H1 (cell line): ENCODE measurements around the gene DYRK1B. TPM values are rescaled to one million over a fixed set of nuclear protein-coding genes. Genes with fewer than 3 reads are reported as not detected.

Source experiments
- CTCF ChIA-PET: fragments of 300-600 bp; sonication (Branson Sonifier 250); formaldehyde crosslinking; loops from one replicate; lab custom pipeline; 2021; ENCODE audit not compliant: partially characterized antibody; lab: Charles Lee
- POLR2A ChIA-PET: fragments of 300-600 bp; sonication (Branson Sonifier 250); formaldehyde crosslinking; loops from one replicate; lab custom pipeline; 2021; ENCODE audit warnings: inconsistent platforms; ENCODE audit not compliant: partially characterized antibody; lab: Charles Lee
- DNase-seq, 2 experiments: peaks; one replicate each; pipeline versions ENCODE4 v3.0.0 to v3.0.0-alpha.2; 2010 to 2022; ENCODE audit warnings: low spot score in 2 of 2, low read depth in 1 of 2, mixed read lengths in 1 of 2
- FAIRE-seq: peaks from 2 replicates; lab custom pipeline; 2011; peaks lifted over from hg19 to GRCh38; lab: Jason Lieb, UNC
- H2AFZ ChIP-seq: 2 replicates; pipeline ENCODE4 v1.8.1; 2012; ENCODE audit warnings: low read length, inconsistent platforms
- H2AK5ac ChIP-seq: 2 replicates; pipeline ENCODE4 v1.6.1; 2013; ENCODE audit warnings: low read depth, low read length
- H2BK120ac ChIP-seq: replicated peaks from 2 replicates; pipeline ENCODE3; 2013; ENCODE audit warnings: low read depth, low read length, inconsistent platforms
- H2BK12ac ChIP-seq: 2 replicates; pipeline ENCODE4 v1.6.1; 2013; ENCODE audit warnings: low read depth, low read length
- H2BK15ac ChIP-seq: 2 replicates; pipeline ENCODE4 v1.6.1; 2013; ENCODE audit warnings: low read length
- H2BK20ac ChIP-seq: 2 replicates; pipeline ENCODE4 v1.6.1; 2013; ENCODE audit warnings: low read length
- H2BK5ac ChIP-seq: 2 replicates; pipeline ENCODE4 v1.6.1; 2013; ENCODE audit warnings: low read depth, low read length
- H3K14ac ChIP-seq: 2 replicates; pipeline ENCODE4 v1.6.1; 2013; ENCODE audit warnings: inconsistent platforms; ENCODE audit not compliant: insufficient read length
- H3K18ac ChIP-seq: 2 replicates; pipeline ENCODE4 v1.6.1; 2013; ENCODE audit warnings: low read length; ENCODE audit errors: extremely low read depth
- H3K23ac ChIP-seq: 2 replicates; pipeline ENCODE4 v1.6.1; 2013; ENCODE audit warnings: inconsistent platforms; ENCODE audit not compliant: insufficient read length
- H3K23me2 ChIP-seq: 2 replicates; pipeline ENCODE4 v1.6.1; 2013; ENCODE audit warnings: low read depth, low read length
- H3K27ac ChIP-seq: 2 replicates; pipeline ENCODE4 v1.6.1; 2011; ENCODE audit warnings: low read depth, low read length, inconsistent platforms
- H3K27me3 ChIP-seq, 4 experiments: replicated peaks in 1 of 4; 1 replicate in 1 of 4; 2 replicates in 3 of 4; pipeline versions ENCODE4 v1.6.1 to v1.8.1; 2011 to 2013; ENCODE audit warnings: low read length in 3 of 4, mild to moderate bottlenecking in 3 of 4, inconsistent platforms in 2 of 4, mixed read lengths in 2 of 4, moderate library complexity in 1 of 4; ENCODE audit not compliant: control insufficient read depth in 3 of 4, insufficient read depth in 3 of 4; ENCODE audit errors: extremely low read depth in 1 of 4
- H3K36me3 ChIP-seq, 4 experiments: 2 replicates each; pipeline versions ENCODE4 v1.6.1 to v1.8.1; 2011 to 2013; ENCODE audit warnings: mild to moderate bottlenecking in 4 of 4, low read length in 3 of 4, moderate library complexity in 2 of 4, control low read depth in 1 of 4, inconsistent platforms in 1 of 4; ENCODE audit not compliant: insufficient read depth in 4 of 4, control insufficient read depth in 2 of 4
- H3K4ac ChIP-seq: replicated peaks from 2 replicates; pipeline ENCODE3; 2013; ENCODE audit warnings: low read length, low read depth, mixed read lengths, inconsistent platforms; ENCODE audit not compliant: insufficient read length
- H3K4me1 ChIP-seq, 4 experiments: replicated peaks in 1 of 4; 1 replicate in 1 of 4; 2 replicates in 3 of 4; pipeline versions ENCODE4 v1.6.1 to v1.8.1; 2011 to 2013; ENCODE audit warnings: low read length in 3 of 4, inconsistent platforms in 2 of 4, mixed read lengths in 1 of 4; ENCODE audit not compliant: insufficient read depth in 4 of 4, control insufficient read depth in 3 of 4
- H3K4me2 ChIP-seq, 2 experiments: 2 replicates each; pipeline versions ENCODE4 v1.6.1 to v1.8.1; 2011 to 2013; ENCODE audit warnings: low read depth in 2 of 2, low read length in 2 of 2, control low read depth in 1 of 2, inconsistent platforms in 1 of 2, mild to moderate bottlenecking in 1 of 2; ENCODE audit not compliant: insufficient read depth in 1 of 2
- H3K4me3 ChIP-seq, 4 experiments: fragments of 200-600, 300-600 bp in 1 of 4; sonication (generic), shearing (Covaris generic), sonication (Bioruptor Twin) in 1 of 4; 2 replicates each; pipeline versions ENCODE4 v1.5.1 to v1.8.1; 2011 to 2016; ENCODE audit warnings: low read length in 4 of 4, low read depth in 3 of 4, control low read depth in 2 of 4, inconsistent platforms in 2 of 4, mild to moderate bottlenecking in 2 of 4, mixed read lengths in 1 of 4, moderate library complexity in 1 of 4; ENCODE audit not compliant: insufficient read depth in 2 of 4; ENCODE audit errors: extremely low read depth in 1 of 4
- H3K56ac ChIP-seq: replicated peaks from 2 replicates; pipeline ENCODE3; 2013; ENCODE audit warnings: low read depth, mild to moderate bottlenecking, mixed read lengths, low read length, inconsistent platforms; ENCODE audit not compliant: insufficient read length
- H3K79me1 ChIP-seq: 2 replicates; pipeline ENCODE4 v1.6.1; 2013; ENCODE audit warnings: low read depth, low read length, control low read depth
- H3K79me2 ChIP-seq, 2 experiments: 2 replicates each; pipeline versions ENCODE4 v1.6.1 to v1.8.1; 2012 to 2013; ENCODE audit warnings: low read length in 2 of 2, mild to moderate bottlenecking in 2 of 2, inconsistent platforms in 1 of 2; ENCODE audit not compliant: insufficient read depth in 2 of 2, control insufficient read depth in 1 of 2
- H3K9ac ChIP-seq, 4 experiments: replicated peaks in 1 of 4; 1 replicate in 1 of 4; 2 replicates in 3 of 4; pipeline versions ENCODE4 v1.6.1 to v1.8.1; 2011 to 2013; ENCODE audit warnings: low read depth in 3 of 4, low read length in 3 of 4, control low read depth in 2 of 4, mild to moderate bottlenecking in 2 of 4, moderate library complexity in 2 of 4, inconsistent platforms in 1 of 4; ENCODE audit errors: extremely low read depth in 1 of 4
- H3K9me3 ChIP-seq, 2 experiments: 2 replicates each; pipeline versions ENCODE4 v1.6.1 to v1.8.1; 2012 to 2013; ENCODE audit warnings: mild to moderate bottlenecking in 2 of 2, moderate library complexity in 2 of 2, control low read depth in 1 of 2, inconsistent platforms in 1 of 2, low read depth in 1 of 2, low read length in 1 of 2, mixed read lengths in 1 of 2; ENCODE audit not compliant: insufficient read depth in 2 of 2
- H4K20me1 ChIP-seq, 2 experiments: replicated peaks in 1 of 2; 2 replicates each; pipeline versions ENCODE3 to v1.8.1; 2011 to 2013; ENCODE audit warnings: inconsistent platforms in 2 of 2, low read length in 2 of 2, mild to moderate bottlenecking in 1 of 2; ENCODE audit not compliant: insufficient read depth in 2 of 2, control insufficient read depth in 1 of 2
- H4K5ac ChIP-seq: 2 replicates; pipeline ENCODE4 v1.6.1; 2013; ENCODE audit warnings: low read length, low read depth, mixed read lengths, inconsistent platforms; ENCODE audit not compliant: insufficient read length
- H4K8ac ChIP-seq: 2 replicates; pipeline ENCODE4 v1.8.0; 2013; ENCODE audit warnings: mild to moderate bottlenecking, moderate library complexity, low read length, inconsistent platforms; ENCODE audit not compliant: insufficient read depth; ENCODE audit errors: extremely low read depth
- H4K91ac ChIP-seq: replicated peaks from 2 replicates; pipeline ENCODE3; 2013; ENCODE audit warnings: low read length, mixed read lengths, inconsistent platforms; ENCODE audit not compliant: insufficient read length
- ASH2L ChIP-seq: fragments of 200-600, 300-600 bp; sonication (generic); IDR thresholded peaks from one replicate; pipeline ENCODE4 v1.7.1; 2017; ENCODE audit warnings: low read length
- CHD1 ChIP-seq: IDR thresholded peaks from 2 replicates; pipeline ENCODE4 v1.6.1; 2012; ENCODE audit warnings: low read depth, low read length, improper control_type of control experiment
- CHD2 ChIP-seq: IDR thresholded peaks from 2 replicates; pipeline ENCODE4 v1.6.1; 2012; ENCODE audit warnings: low read length, improper control_type of control experiment
- EGR1 ChIP-seq: IDR thresholded peaks from 2 replicates; pipeline ENCODE4 v1.6.1; 2011; ENCODE audit warnings: low read depth, low read length, borderline replicate concordance
- KDM1A ChIP-seq: fragments of 200-600, 300-600 bp; sonication (generic); IDR thresholded peaks from 2 replicates; pipeline ENCODE4 v1.7.1; 2016; ENCODE audit warnings: mild to moderate bottlenecking, low read length, borderline replicate concordance
- NANOG ChIP-seq: IDR thresholded peaks from 2 replicates; pipeline ENCODE4 v1.6.1; 2011; ENCODE audit warnings: low read length, low read depth, mild to moderate bottlenecking, inconsistent platforms; ENCODE audit not compliant: insufficient read depth, poor library complexity, severe bottlenecking
- NRF1 ChIP-seq: IDR thresholded peaks from 2 replicates; pipeline ENCODE4 v1.6.1; 2011; ENCODE audit warnings: mild to moderate bottlenecking, low read depth, low read length, improper control_type of control experiment
- SIRT6 ChIP-seq: IDR thresholded peaks from one replicate; pipeline ENCODE4 v1.7.1; 2012; ENCODE audit warnings: low read length, inconsistent platforms
- SIX5 ChIP-seq: IDR thresholded peaks from 2 replicates; pipeline ENCODE4 v1.6.1; 2011; ENCODE audit warnings: mild to moderate bottlenecking, low read depth, low read length
- TEAD4 ChIP-seq: IDR thresholded peaks from 2 replicates; pipeline ENCODE4 v1.6.1; 2012; ENCODE audit warnings: low read depth, low read length, inconsistent platforms, mixed read lengths
- USF2 ChIP-seq: IDR thresholded peaks from 2 replicates; pipeline ENCODE4 v1.6.1; 2011; ENCODE audit warnings: low read length, improper control_type of control experiment
- WGBS, 2 experiments: shearing (Covaris generic) in 1 of 2; methylation state at CpG; one replicate each; pipeline versions ENCODE4 v1.1.6 to v1.1.7; 2013 to 2015; ENCODE audit warnings: low lambda C conversion rate in 2 of 2, mixed read lengths in 2 of 2, inconsistent platforms in 1 of 2, low coverage in 1 of 2, missing lambda C conversion rate in 1 of 2; ENCODE audit not compliant: insufficient replicate concordance in 2 of 2, insufficient coverage in 1 of 2, insufficient read length in 1 of 2; ENCODE audit errors: extremely low coverage in 1 of 2, missing lambda C conversion rate in 1 of 2; 5-methylcytosine and 5-hydroxymethylcytosine counted together
- polyA plus RNA-seq, 7 experiments: library from polyadenylated mRNA; depleted of rRNA in 3 of 7; stranded (reverse) in 5 of 7; unstranded in 2 of 7; fragments of >200 nt in 5 of 7; fragments of 200-250 nt in 2 of 7; gene quantifications; 1 replicate in 5 of 7; 2 replicates in 1 of 7; 4 replicates in 1 of 7; pipeline versions ENCODE4 v1.2.1 to v1.2.3, GENCODE V29; 2011 to 2013; ENCODE audit warnings: missing spikeins in 2 of 7, mixed read lengths in 2 of 7
- total RNA-seq: library from RNA; stranded (reverse); fragmentation: NEBNext Ultra II Directional; extraction: Animal tissue kit (Norgen Biotek cat#: 25700); gene quantifications from 2 replicates; pipeline ENCODE4 v1.2.1, GENCODE V29; 2021

DYRK1B gene
- total and polyA plus RNA-seq, 2 of the 8 experiments (the other 6 are each of a cell fraction or from before 2014, with no cell fraction given), result 6.9 to 14.8 TPM

- Histone ChIP-seq H3K4ac (no peak overlapping the region), H2BK120ac (no peak overlapping the region), H4K5ac (no peak overlapping the region), H4K20me1 (peaks cover 25 to 35% of the 10 kb centered on the region in 2 experiments), H3K79me2 (peaks cover 26 to 52% of the 10 kb centered on the region in 2 experiments), H3K9me3 (no peaks in the 10 kb centered on the region), H3K27me3 (no peaks in the 10 kb centered on the region), H2BK15ac (no peak overlapping the region), H3K56ac (no peak overlapping the region), H2AFZ (no peak overlapping the region), H3K23me2 (no peaks in the 10 kb centered on the region; the same call in 1 of the 2 replicates), H3K36me3 (peaks cover 44 to 69% (median 57%) of the 10 kb centered on the region in 4 experiments), H3K18ac (no peak overlapping the region), H3K14ac (no peak overlapping the region), H3K4me3 (no peak overlapping the region), H4K8ac (no peak overlapping the region; the same call in 1 of the 2 replicates), H2AK5ac (no peak overlapping the region), H2BK5ac (no peak overlapping the region), H3K23ac (no peak overlapping the region), H4K91ac (no peak overlapping the region), H2BK20ac (no peak overlapping the region), H3K79me1 (peaks cover 18% of the 10 kb centered on the region), H3K9ac (no peak overlapping the region), H2BK12ac (no peak overlapping the region), H3K27ac (no peak overlapping the region), H3K4me1 (peaks cover 0 to 13% (median 6%) of the 10 kb centered on the region in 4 experiments; a peak in 5 of 7 replicates), H3K4me2 (no peak overlapping the region)
- no peak for DNase-seq
- TF ChIP-seq KDM1A (no peak), NRF1 (no peak), SIRT6 (no peak), CHD1 (no peak), USF2 (no peak), CHD2 (no peak), EGR1 (no peak), TEAD4 (no peak), SIX5 (no peak), ASH2L (no peak), NANOG (no peak)
- 89% methylated on average over 4 of the region's 4 CpGs; no CpG with 5 or more reads in 1 of the 2 experiments for WGBS, 2 experiments
- ChIA-PET POLR2A (no interaction called here), CTCF (no interaction called here)
- no peak for FAIRE-seq
These were observed 4.6 kb upstream of the DYRK1B start for GRCh38 chr19:39838569-39838968.
